A673 (cell line): ENCODE measurements around the gene AP5B1. TPM values are rescaled to one million over a fixed set of nuclear protein-coding genes. Genes with fewer than 3 reads are reported as not detected.

Source experiments
- BruUV-seq: library from RNA; stranded (reverse); fragments of 400-500 nt; replicated peaks from 2 replicates; lab custom pipeline; 2021; lab: Mats Ljungman, UMichigan
- CTCF ChIA-PET: fragments of 300-600 bp; sonication (Branson Sonifier 250); formaldehyde crosslinking; loops from one replicate; lab custom pipeline; 2022; ENCODE audit warnings: antibody characterized with exemption; lab: Charles Lee
- POLR2A ChIA-PET: fragments of 300-600 bp; sonication (Branson Sonifier 250); formaldehyde crosslinking; loops from one replicate; lab custom pipeline; 2022; ENCODE audit warnings: antibody characterized with exemption; ENCODE audit not compliant: low non-redundant PET; lab: Charles Lee
- DNase-seq: peaks from one replicate; pipeline ENCODE4 v3.0.0-alpha.2; 2015; ENCODE audit warnings: low spot score
- H3K27ac ChIP-seq: fragments of 200-600 bp; sonication (generic); 2 replicates; pipeline ENCODE4 v1.5.1; 2016; ENCODE audit warnings: mixed run types, low read depth, mild to moderate bottlenecking, mixed read lengths, antibody characterized with exemption, low read length; ENCODE audit not compliant: poor library complexity, severe bottlenecking
- H3K27me3 ChIP-seq: fragments of 200-600 bp; sonication (generic); replicated peaks from 2 replicates; pipeline ENCODE4 v1.6.1; 2017; ENCODE audit warnings: mixed run types, low read depth, mild to moderate bottlenecking, mixed read lengths, antibody characterized with exemption, low read length; ENCODE audit not compliant: insufficient read depth, poor library complexity
- H3K36me3 ChIP-seq: fragments of 200-600 bp; sonication (generic); 2 replicates; pipeline ENCODE4 v1.6.1; 2016; ENCODE audit warnings: mixed run types, mild to moderate bottlenecking, mixed read lengths, antibody characterized with exemption, low read length; ENCODE audit not compliant: insufficient read depth, poor library complexity, severe bottlenecking
- H3K4me1 ChIP-seq: fragments of 200-600 bp; sonication (generic); 2 replicates; pipeline ENCODE4 v1.6.1; 2017; ENCODE audit warnings: mixed run types, mild to moderate bottlenecking, mixed read lengths, antibody characterized with exemption, low read length; ENCODE audit not compliant: insufficient read depth, poor library complexity, severe bottlenecking
- H3K4me3 ChIP-seq: fragments of 200-600 bp; sonication (generic); 2 replicates; pipeline ENCODE4 v1.5.1; 2016; ENCODE audit warnings: low read depth, mixed run types, mild to moderate bottlenecking, mixed read lengths, low read length; ENCODE audit not compliant: poor library complexity, severe bottlenecking
- H3K9me3 ChIP-seq: fragments of 200-600 bp; sonication (generic); 2 replicates; pipeline ENCODE4 v1.6.1; 2016; ENCODE audit warnings: mixed run types, low read depth, mild to moderate bottlenecking, mixed read lengths, antibody characterized with exemption, low read length; ENCODE audit not compliant: poor library complexity, severe bottlenecking
- EZH2 ChIP-seq: fragments of 200-600 bp; sonication (generic); IDR thresholded peaks from 2 replicates; pipeline ENCODE4 v1.6.1; 2017; ENCODE audit warnings: borderline replicate concordance, low read depth, mild to moderate bottlenecking, mixed read lengths, antibody characterized with exemption, low read length; ENCODE audit not compliant: poor library complexity, severe bottlenecking
- intact Hi-C: fragments of 100-400 bp; cut with micrococcal nuclease; formaldehyde crosslinking; loops from one replicate; pipeline ENCODE4 v1.10.0; 2022; ENCODE audit not compliant: unreplicated experiment
- total RNA-seq: library from RNA; stranded (reverse); gene quantifications from 2 replicates; pipeline ENCODE4 v1.2.3, GENCODE V29; 2021
- TF ChIP-seq, protein P1 (sequence below): fragments of 300-800, 200-600 bp; sonication (generic); conservative IDR thresholded peaks from 2 replicates; pipeline ENCODE4 v1.5.1; 2017; ENCODE audit warnings: low read depth, mild to moderate bottlenecking, antibody characterized with exemption, low read length, moderate library complexity, mixed read lengths

AP5B1 gene
- total RNA-seq, 1 experiment from 2014 or later, result 22.5 TPM

DNA sequence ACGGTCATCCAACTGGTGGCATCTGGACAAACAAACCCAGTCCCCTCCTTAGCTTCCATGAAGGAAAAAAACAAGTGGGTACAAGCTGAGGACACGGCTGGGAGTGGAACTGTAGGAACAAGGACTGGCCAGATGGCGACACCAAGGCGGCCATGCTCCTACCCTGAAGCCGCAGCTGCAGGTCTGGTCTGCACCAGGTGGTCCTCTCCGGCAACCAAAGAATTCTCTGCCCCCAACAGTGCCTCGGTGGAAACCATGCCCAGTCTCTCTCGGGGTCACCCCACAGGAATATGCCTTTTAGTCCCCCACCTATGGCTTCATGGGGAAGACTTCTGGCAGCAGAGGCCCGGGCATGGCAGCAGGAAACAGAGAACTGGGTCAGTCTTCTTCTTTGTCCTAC lies 28.7 kb upstream of the AP5B1 start:
- POLR2A ChIA-PET, result interaction anchor here (0.6 kb wide), 1 partner anchor 177 kb away, joined by 9 read pairs; no protein-coding TSS in a partner anchor
- H3K27ac ChIP-seq, result no peak overlapping the region
- no peaks in the 10 kb centered on the region for H3K27me3 ChIP-seq
- no peak for DNase-seq
- no peaks in the 10 kb centered on the region for H3K4me1 ChIP-seq
- H3K36me3 ChIP-seq, result no peaks in the 10 kb centered on the region
- no TSS peak for BruUV-seq
- intact Hi-C loops, result no loop called here
- CTCF ChIA-PET, result interaction anchor here (1.4 kb wide), 1 partner anchor 30 kb away, joined by 4 read pairs; no protein-coding TSS in a partner anchor
- no peak for TF ChIP-seq EZH2
- H3K4me3 ChIP-seq, result no peak overlapping the region
- no peaks in the 10 kb centered on the region for H3K9me3 ChIP-seq

DNA sequence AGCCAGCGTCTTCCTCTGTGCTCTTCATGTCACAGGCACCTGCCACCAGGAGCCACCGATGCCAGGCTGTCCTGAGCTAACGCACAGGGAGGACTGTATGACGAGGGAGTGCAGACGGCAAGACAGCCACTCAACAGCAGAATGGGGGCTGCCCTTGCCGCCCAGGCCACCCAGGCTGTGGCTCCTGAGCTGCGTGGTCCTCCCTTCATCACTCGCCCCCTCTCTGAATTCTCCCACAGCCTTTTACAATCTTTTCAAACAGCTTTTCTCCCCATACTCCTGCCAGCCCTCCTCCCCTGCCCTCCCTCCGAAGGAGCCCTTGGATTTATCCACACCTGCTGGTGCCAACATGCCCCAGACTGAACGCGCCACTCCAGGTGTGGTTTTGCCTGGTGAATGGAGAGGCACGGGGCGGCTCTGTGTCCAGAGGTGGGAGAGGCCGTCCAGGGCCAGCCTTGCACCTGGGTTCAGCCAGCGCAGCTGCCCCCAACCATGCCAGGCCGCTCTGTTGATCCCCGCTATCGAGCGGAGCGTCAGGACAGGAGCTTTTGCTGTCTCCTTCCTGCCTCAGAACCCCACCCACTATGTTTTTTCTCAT lies 28.1 kb upstream of the AP5B1 start:
- ChIA-PET POLR2A (interaction anchor here (0.6 kb wide), 1 partner anchor 178 kb away, joined by 9 read pairs; no protein-coding TSS in a partner anchor), CTCF (interaction anchor here (1.4 kb wide), 1 partner anchor 29 kb away, joined by 4 read pairs; no protein-coding TSS in a partner anchor)
- H3K27ac ChIP-seq, result no peak overlapping the region
- H3K36me3 ChIP-seq, result no peaks in the 10 kb centered on the region
- no peaks in the 10 kb centered on the region for H3K4me1 ChIP-seq
- intact Hi-C loops, result no loop called here
- H3K27me3 ChIP-seq, result no peaks in the 10 kb centered on the region
- no TSS peak for BruUV-seq
- TF ChIP-seq EZH2, result no peak
- TF ChIP-seq, protein P1, sequence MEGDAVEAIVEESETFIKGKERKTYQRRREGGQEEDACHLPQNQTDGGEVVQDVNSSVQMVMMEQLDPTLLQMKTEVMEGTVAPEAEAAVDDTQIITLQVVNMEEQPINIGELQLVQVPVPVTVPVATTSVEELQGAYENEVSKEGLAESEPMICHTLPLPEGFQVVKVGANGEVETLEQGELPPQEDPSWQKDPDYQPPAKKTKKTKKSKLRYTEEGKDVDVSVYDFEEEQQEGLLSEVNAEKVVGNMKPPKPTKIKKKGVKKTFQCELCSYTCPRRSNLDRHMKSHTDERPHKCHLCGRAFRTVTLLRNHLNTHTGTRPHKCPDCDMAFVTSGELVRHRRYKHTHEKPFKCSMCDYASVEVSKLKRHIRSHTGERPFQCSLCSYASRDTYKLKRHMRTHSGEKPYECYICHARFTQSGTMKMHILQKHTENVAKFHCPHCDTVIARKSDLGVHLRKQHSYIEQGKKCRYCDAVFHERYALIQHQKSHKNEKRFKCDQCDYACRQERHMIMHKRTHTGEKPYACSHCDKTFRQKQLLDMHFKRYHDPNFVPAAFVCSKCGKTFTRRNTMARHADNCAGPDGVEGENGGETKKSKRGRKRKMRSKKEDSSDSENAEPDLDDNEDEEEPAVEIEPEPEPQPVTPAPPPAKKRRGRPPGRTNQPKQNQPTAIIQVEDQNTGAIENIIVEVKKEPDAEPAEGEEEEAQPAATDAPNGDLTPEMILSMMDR, result no peak
- no peak overlapping the region for H3K4me3 ChIP-seq
- no peaks in the 10 kb centered on the region for H3K9me3 ChIP-seq
- no peak for DNase-seq

DNA sequence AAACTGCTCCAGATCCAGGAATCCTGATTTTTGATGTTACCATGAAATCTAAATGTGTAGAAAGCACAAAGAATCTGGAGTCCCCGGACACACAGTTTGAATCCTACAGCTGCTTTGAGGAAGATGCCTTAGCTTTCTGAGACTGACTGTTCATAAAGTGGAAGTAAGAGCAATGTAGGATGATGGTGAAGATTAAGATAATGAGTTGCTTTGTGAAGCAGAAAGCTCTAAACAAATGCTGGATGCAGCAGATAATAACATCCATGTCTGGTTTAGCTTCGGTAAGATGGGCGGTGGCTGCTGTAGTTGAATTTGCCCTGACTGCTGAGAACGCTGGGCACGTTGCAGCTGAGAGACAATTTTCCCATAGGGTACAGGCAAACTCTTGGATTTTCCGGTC lies 26.2 kb upstream of the AP5B1 start:
- ChIA-PET POLR2A (no interaction called here), CTCF (no interaction called here)
- Histone ChIP-seq H3K27me3 (no peaks in the 10 kb centered on the region), H3K4me1 (no peaks in the 10 kb centered on the region), H3K4me3 (no peak overlapping the region), H3K9me3 (no peaks in the 10 kb centered on the region), H3K27ac (no peak overlapping the region), H3K36me3 (no peaks in the 10 kb centered on the region)
- intact Hi-C loops, result no loop called here
- BruUV-seq, result no TSS peak
- TF ChIP-seq, protein P1, result no peak
- no peak for TF ChIP-seq EZH2
- no peak for DNase-seq
